Measurements from ENCODE around the gene ZBED3. TPM values are rescaled to one million over a fixed set of nuclear protein-coding genes. Genes with fewer than 3 reads are reported as not detected.
A peak's percentile ranks its signal among the peaks of the same experiment; 100 is the strongest.
"Not testable (repeated sequence)": the region's sequence is repeated elsewhere in the genome, so short reads cannot be mapped to it uniquely, and the experiment has no call there.

The ZBED3 gene
- polyA plus RNA-seq, 4 donors, result 2.4 to 17.5 (median 5.2) TPM

- 96 to 97% (median 96%) methylated on average over 2 of the region's 2 CpGs for WGBS, 3 donors
- Histone ChIP-seq H3K4me3 (ENCODE audit: low read depth in 1 of 3, low read length in 3 of 3) (no peak overlapping the region), H3K4me1 (ENCODE audit: control insufficient read depth in 3 of 3, insufficient read depth in 2 of 3, low read depth in 1 of 3, low read length in 2 of 3) (no peaks in the 10 kb centered on the region), H3K36me3 (ENCODE audit: control insufficient read depth in 3 of 3, insufficient read depth in 2 of 3, low read depth in 1 of 3, low read length in 3 of 3) (no peaks in the 10 kb centered on the region), H3K27ac (ENCODE audit: low read depth in 1 of 3, low read length in 2 of 3) (no peak overlapping the region), H3K9me3 (ENCODE audit: control insufficient read depth in 2 of 2, insufficient read depth in 1 of 2, low read depth in 1 of 2, low read length in 1 of 2) (no peaks in the 10 kb centered on the region), H3K27me3 (ENCODE audit: control insufficient read depth in 3 of 3, insufficient read depth in 3 of 3, low read length in 3 of 3) (no peaks in the 10 kb centered on the region)
- FAIRE-seq, result no peak
- no peak for DNase-seq
These were observed 33.0 kb upstream of the ZBED3 start for GRCh38 chr5:77120086-77120485.

GRCh38 chr5:77117161-77117560 is 30.1 kb upstream of the ZBED3 start:
- no peak for FAIRE-seq

DNA sequence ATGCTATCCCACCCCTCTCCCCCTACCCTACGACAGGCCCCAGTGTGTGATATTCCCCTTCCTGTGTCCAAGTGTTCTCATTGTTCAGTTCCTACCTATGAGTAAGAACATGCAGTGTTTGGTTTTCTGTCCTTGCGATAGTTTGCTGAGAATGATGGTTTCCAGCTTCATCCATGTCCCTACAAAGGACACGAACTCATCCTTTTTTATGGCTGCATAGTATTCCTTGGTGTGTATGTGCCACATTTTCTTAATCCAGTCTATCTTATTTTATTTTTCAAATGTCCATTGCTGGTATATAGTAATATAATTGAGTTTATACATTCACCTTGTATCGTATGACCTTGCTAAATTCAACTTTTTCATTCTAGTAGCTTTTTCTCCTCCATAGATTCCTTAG is 19.9 kb upstream of the ZBED3 start:
- FAIRE-seq; H3K36me3 ChIP-seq (ENCODE audit: control insufficient read depth in 3 of 3, insufficient read depth in 2 of 3, low read depth in 1 of 3, low read length in 3 of 3); H3K27ac ChIP-seq (ENCODE audit: low read depth in 1 of 3, low read length in 2 of 3); H3K4me3 ChIP-seq (ENCODE audit: low read depth in 1 of 3, low read length in 3 of 3); H3K27me3 ChIP-seq (ENCODE audit: control insufficient read depth in 3 of 3, insufficient read depth in 3 of 3, low read length in 3 of 3); DNase-seq; H3K9me3 ChIP-seq (ENCODE audit: control insufficient read depth in 2 of 2, insufficient read depth in 1 of 2, low read depth in 1 of 2, low read length in 1 of 2); H3K4me1 ChIP-seq (ENCODE audit: control insufficient read depth in 3 of 3, insufficient read depth in 2 of 3, low read depth in 1 of 3, low read length in 2 of 3): not testable (repeated sequence)
- WGBS, 3 donors, result 93 to 100% (median 98%) methylated on average over 3 to 4 of the region's 4 CpGs

More at GRCh38 chr5:77117161-77117560, 30.1 kb upstream of the ZBED3 start:
- Histone ChIP-seq H3K36me3 (ENCODE audit: control insufficient read depth in 3 of 3, insufficient read depth in 2 of 3, low read depth in 1 of 3, low read length in 3 of 3) (no peaks in the 10 kb centered on the region), H3K27ac (ENCODE audit: low read depth in 1 of 3, low read length in 2 of 3) (no peak overlapping the region), H3K4me3 (ENCODE audit: low read depth in 1 of 3, low read length in 3 of 3) (no peak overlapping the region), H3K9me3 (ENCODE audit: control insufficient read depth in 2 of 2, insufficient read depth in 1 of 2, low read depth in 1 of 2, low read length in 1 of 2) (no peaks in the 10 kb centered on the region), H3K4me1 (ENCODE audit: control insufficient read depth in 3 of 3, insufficient read depth in 2 of 3, low read depth in 1 of 3, low read length in 2 of 3) (no peaks in the 10 kb centered on the region), H3K27me3 (ENCODE audit: control insufficient read depth in 3 of 3, insufficient read depth in 3 of 3, low read length in 3 of 3) (no peaks in the 10 kb centered on the region)
- WGBS, 3 donors, result 62 to 90% (median 86%) methylated on average over 2 of the region's 2 CpGs
- DNase-seq, result no peak

DNA sequence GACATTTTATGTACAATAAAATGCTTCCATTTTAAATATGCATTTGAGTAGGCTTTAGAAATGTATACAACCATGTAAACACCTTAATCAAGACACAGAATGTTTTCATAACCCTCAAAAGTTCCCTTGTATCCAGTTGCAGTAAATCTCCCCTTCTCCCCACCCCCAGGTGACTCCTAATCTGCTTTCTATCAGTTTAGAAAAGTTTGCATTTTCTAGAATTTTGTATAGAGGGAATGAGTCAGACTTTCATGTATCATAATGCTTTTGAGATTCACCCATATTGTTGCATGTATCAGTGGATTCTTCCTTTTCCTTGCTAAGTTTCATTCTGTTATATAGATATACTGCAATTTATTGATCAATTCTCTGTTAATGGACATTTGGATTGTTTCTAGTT is 17.7 kb upstream of the ZBED3 start:
- no peak for FAIRE-seq
- no peak overlapping the region for H3K4me3 ChIP-seq (ENCODE audit: low read depth in 1 of 3, low read length in 3 of 3)
- DNase-seq, result no peak
- no peaks in the 10 kb centered on the region for H3K4me1 ChIP-seq (ENCODE audit: control insufficient read depth in 3 of 3, insufficient read depth in 2 of 3, low read depth in 1 of 3, low read length in 2 of 3)
- no peaks in the 10 kb centered on the region for H3K9me3 ChIP-seq (ENCODE audit: control insufficient read depth in 2 of 2, insufficient read depth in 1 of 2, low read depth in 1 of 2, low read length in 1 of 2)
- no peak overlapping the region for H3K27ac ChIP-seq (ENCODE audit: low read depth in 1 of 3, low read length in 2 of 3)
- H3K36me3 ChIP-seq (ENCODE audit: control insufficient read depth in 3 of 3, insufficient read depth in 2 of 3, low read depth in 1 of 3, low read length in 3 of 3), result no peaks in the 10 kb centered on the region
- H3K27me3 ChIP-seq (ENCODE audit: control insufficient read depth in 3 of 3, insufficient read depth in 3 of 3, low read length in 3 of 3), result no peaks in the 10 kb centered on the region

DNA sequence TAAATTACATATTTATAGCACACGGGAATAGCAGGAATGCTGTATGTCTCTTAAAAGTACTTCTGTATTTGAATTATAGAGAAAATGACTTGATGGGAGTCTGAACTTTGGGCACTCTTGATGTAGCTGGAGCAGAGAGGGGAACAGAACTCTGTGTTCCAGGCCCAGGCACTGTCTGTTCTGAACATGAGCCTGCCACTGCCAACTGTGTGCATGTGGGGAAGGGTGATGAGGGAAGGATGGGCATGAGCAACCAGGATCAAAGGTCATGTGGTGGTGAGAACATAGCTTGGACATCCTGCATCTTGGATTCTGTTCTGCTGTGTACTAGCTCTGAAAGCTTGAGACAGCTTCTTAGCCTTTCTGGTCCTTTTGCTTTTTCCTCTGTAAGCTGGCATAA is 16.4 kb upstream of the ZBED3 start:
- Histone ChIP-seq H3K4me1 (ENCODE audit: control insufficient read depth in 3 of 3, insufficient read depth in 2 of 3, low read depth in 1 of 3, low read length in 2 of 3) (no peaks in the 10 kb centered on the region), H3K36me3 (ENCODE audit: control insufficient read depth in 3 of 3, insufficient read depth in 2 of 3, low read depth in 1 of 3, low read length in 3 of 3) (no peaks in the 10 kb centered on the region), H3K27me3 (ENCODE audit: control insufficient read depth in 3 of 3, insufficient read depth in 3 of 3, low read length in 3 of 3) (no peaks in the 10 kb centered on the region), H3K9me3 (ENCODE audit: control insufficient read depth in 2 of 2, insufficient read depth in 1 of 2, low read depth in 1 of 2, low read length in 1 of 2) (no peaks in the 10 kb centered on the region), H3K27ac (ENCODE audit: low read depth in 1 of 3, low read length in 2 of 3) (no peak overlapping the region), H3K4me3 (ENCODE audit: low read depth in 1 of 3, low read length in 3 of 3) (no peak overlapping the region)
- no peak for FAIRE-seq
- WGBS, 3 donors, result 91 to 97% (median 97%) methylated on average over 1 of the region's 1 CpG
- peak in 1 of 2 donors; percentile 10 for DNase-seq

DNA sequence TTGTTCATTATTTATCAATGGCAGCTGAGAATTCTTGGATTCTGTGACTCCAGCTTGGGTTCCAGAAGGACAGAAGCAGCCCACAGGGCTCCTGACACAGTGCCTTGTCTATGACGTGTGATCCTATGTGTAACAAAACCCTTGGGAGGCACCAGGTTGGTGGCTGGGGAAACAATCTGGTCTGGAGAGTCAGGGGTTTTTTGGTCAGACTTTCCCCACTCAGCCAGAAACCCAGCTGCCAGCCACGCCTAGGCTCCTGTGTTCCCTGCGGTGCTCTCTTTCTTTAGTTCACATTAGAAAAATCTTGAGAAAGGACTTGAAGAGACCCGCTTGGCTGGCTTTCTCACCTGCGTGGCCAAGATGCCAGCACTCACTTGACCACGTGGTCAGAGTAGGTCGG is 15.5 kb upstream of the ZBED3 start:
- no peaks in the 10 kb centered on the region for H3K36me3 ChIP-seq (ENCODE audit: control insufficient read depth in 3 of 3, insufficient read depth in 2 of 3, low read depth in 1 of 3, low read length in 3 of 3)
- H3K4me1 ChIP-seq (ENCODE audit: control insufficient read depth in 3 of 3, insufficient read depth in 2 of 3, low read depth in 1 of 3, low read length in 2 of 3), result no peaks in the 10 kb centered on the region
- H3K27me3 ChIP-seq (ENCODE audit: control insufficient read depth in 3 of 3, insufficient read depth in 3 of 3, low read length in 3 of 3), result no peaks in the 10 kb centered on the region
- no peaks in the 10 kb centered on the region for H3K9me3 ChIP-seq (ENCODE audit: control insufficient read depth in 2 of 2, insufficient read depth in 1 of 2, low read depth in 1 of 2, low read length in 1 of 2)
- DNase-seq (no peak), FAIRE-seq (no peak)
- WGBS, 3 donors, result 91 to 94% (median 93%) methylated on average over 7 of the region's 7 CpGs
- no peak overlapping the region for H3K4me3 ChIP-seq (ENCODE audit: low read depth in 1 of 3, low read length in 3 of 3)
- H3K27ac ChIP-seq (ENCODE audit: low read depth in 1 of 3, low read length in 2 of 3), result no peak overlapping the region

DNA sequence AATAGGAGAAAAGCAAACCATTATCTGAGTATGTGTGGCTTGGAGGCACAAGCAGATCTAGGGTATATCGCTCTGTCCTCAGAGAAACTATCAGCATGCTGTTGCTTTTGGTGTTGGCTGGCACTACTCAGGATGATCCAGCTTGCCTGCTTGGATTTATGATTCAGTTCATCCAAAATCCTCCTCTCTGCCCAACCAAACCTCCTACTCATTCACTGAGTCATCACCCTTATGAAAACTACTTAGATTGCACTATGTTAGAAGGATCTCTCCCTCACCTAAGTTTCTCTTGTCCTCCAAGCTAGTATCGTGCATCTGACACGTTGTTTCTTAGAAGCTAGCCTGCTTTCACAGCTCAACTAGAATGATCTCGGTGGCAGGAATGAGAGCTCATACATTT is 14.2 kb upstream of the ZBED3 start:
- Histone ChIP-seq H3K4me3 (ENCODE audit: low read depth in 1 of 3, low read length in 3 of 3) (no peak overlapping the region), H3K36me3 (ENCODE audit: control insufficient read depth in 3 of 3, insufficient read depth in 2 of 3, low read depth in 1 of 3, low read length in 3 of 3) (no peaks in the 10 kb centered on the region), H3K9me3 (ENCODE audit: control insufficient read depth in 2 of 2, insufficient read depth in 1 of 2, low read depth in 1 of 2, low read length in 1 of 2) (no peaks in the 10 kb centered on the region), H3K4me1 (ENCODE audit: control insufficient read depth in 3 of 3, insufficient read depth in 2 of 3, low read depth in 1 of 3, low read length in 2 of 3) (no peaks in the 10 kb centered on the region), H3K27ac (ENCODE audit: low read depth in 1 of 3, low read length in 2 of 3) (no peak overlapping the region), H3K27me3 (ENCODE audit: control insufficient read depth in 3 of 3, insufficient read depth in 3 of 3, low read length in 3 of 3) (no peaks in the 10 kb centered on the region)
- FAIRE-seq, result no peak
- 89 to 92% (median 91%) methylated on average over 4 of the region's 4 CpGs for WGBS, 3 donors
- DNase-seq, result no peak

DNA sequence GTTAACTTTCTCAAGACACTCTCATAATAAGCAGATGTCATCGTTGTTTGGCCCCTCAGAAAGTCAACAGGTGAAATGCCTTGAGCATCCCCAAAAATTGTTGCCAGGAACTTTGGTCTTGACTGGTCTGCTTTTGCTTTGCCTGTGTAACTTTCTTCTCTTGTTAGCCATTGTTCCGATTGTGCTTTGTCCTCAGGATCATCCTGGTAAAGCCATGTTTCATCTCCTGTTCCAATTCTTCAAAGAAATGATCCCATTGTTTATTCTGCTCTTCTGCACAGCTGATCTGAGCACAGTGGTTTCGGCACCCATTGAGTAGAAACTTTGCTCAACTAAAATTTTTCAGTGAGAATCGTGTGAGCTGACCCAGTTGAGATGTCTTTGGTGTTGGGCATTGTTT is 8.1 kb upstream of the ZBED3 start:
- 90% methylated on average over 4 of the region's 4 CpGs for WGBS, 3 donors
- Histone ChIP-seq H3K4me1 (ENCODE audit: control insufficient read depth in 3 of 3, insufficient read depth in 2 of 3, low read depth in 1 of 3, low read length in 2 of 3) (no peaks in the 10 kb centered on the region), H3K27ac (ENCODE audit: low read depth in 1 of 3, low read length in 2 of 3) (no peak overlapping the region), H3K4me3 (ENCODE audit: low read depth in 1 of 3, low read length in 3 of 3) (no peak overlapping the region), H3K36me3 (ENCODE audit: control insufficient read depth in 3 of 3, insufficient read depth in 2 of 3, low read depth in 1 of 3, low read length in 3 of 3) (no peaks in the 10 kb centered on the region), H3K9me3 (ENCODE audit: control insufficient read depth in 2 of 2, insufficient read depth in 1 of 2, low read depth in 1 of 2, low read length in 1 of 2) (no peaks in the 10 kb centered on the region), H3K27me3 (ENCODE audit: control insufficient read depth in 3 of 3, insufficient read depth in 3 of 3, low read length in 3 of 3) (no peaks in the 10 kb centered on the region)
- DNase-seq, result no peak
- FAIRE-seq, result no peak

- FAIRE-seq, result no peak
- Histone ChIP-seq H3K4me1 (ENCODE audit: control insufficient read depth in 3 of 3, insufficient read depth in 2 of 3, low read depth in 1 of 3, low read length in 2 of 3) (peaks cover 0 to 18% (median 5%) of the 10 kb centered on the region in 3 donors), H3K9me3 (ENCODE audit: control insufficient read depth in 2 of 2, insufficient read depth in 1 of 2, low read depth in 1 of 2, low read length in 1 of 2) (no peaks in the 10 kb centered on the region), H3K4me3 (ENCODE audit: low read depth in 1 of 3, low read length in 3 of 3) (peak overlapping the region in 2 of 3 donors; percentile 76 to 83), H3K27me3 (ENCODE audit: control insufficient read depth in 3 of 3, insufficient read depth in 3 of 3, low read length in 3 of 3) (no peaks in the 10 kb centered on the region), H3K27ac (ENCODE audit: low read depth in 1 of 3, low read length in 2 of 3) (peak overlapping the region in 2 of 3 donors; percentile 82 to 97), H3K36me3 (ENCODE audit: control insufficient read depth in 3 of 3, insufficient read depth in 2 of 3, low read depth in 1 of 3, low read length in 3 of 3) (peaks cover 0 to 10% (median 0%) of the 10 kb centered on the region in 3 donors)
- no peak for DNase-seq
- 11 to 21% (median 17%) methylated on average over 16 of the region's 16 CpGs for WGBS, 3 donors
These were observed 588 bp upstream of the ZBED3 start for GRCh38 chr5:77087484-77088261.

Measured in small intestine (tissue), 7 donors.